ENCODE data around the gene CDH3.

CDH3 gene

GRCh38 chr16:68642047-68642435 lies 3.1 kb upstream of the CDH3 start:
- DNase-seq (ENCODE audit: insufficient read length, low spot score) (no peak), FAIRE-seq (no peak)
- TF ChIP-seq CTCF (IDR thresholded peaks at IDR 0.05; ENCODE audit: insufficient read depth, missing control alignments), result no peak

- no peak for TF ChIP-seq CTCF (IDR thresholded peaks at IDR 0.05; ENCODE audit: insufficient read depth, missing control alignments)
- DNase-seq (ENCODE audit: insufficient read length, low spot score), result no peak
- FAIRE-seq, result no peak
These were observed 2.5 kb upstream of the CDH3 start for GRCh38 chr16:68642436-68643101.

DNA sequence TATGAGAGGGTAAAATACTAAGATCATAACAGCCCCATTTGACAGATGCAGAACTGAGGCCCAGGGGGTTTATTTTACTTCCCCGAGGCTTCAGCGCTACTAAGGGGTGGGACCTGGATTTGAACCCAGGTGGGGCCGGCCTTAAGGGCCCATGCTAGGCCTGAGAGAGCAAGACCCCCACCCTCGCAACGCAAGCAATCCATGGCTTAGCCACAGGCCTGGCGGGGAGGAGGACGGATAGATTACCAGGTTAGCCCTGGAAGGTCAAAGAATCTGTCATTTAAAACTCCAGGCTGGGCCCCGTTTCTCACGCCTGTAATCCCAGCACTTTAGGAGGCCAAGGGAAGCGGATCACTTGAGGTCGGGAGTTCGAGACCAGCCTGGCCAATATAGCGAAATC lies 1.9 kb upstream of the CDH3 start:
- TF ChIP-seq CTCF (IDR thresholded peaks at IDR 0.05; ENCODE audit: insufficient read depth, missing control alignments), result no peak
- FAIRE-seq (no peak), DNase-seq (ENCODE audit: insufficient read length, low spot score) (no peak)

GRCh38 chr16:68643847-68644246 lies 1.3 kb upstream of the CDH3 start:
- TF ChIP-seq CTCF (IDR thresholded peaks at IDR 0.05; ENCODE audit: insufficient read depth, missing control alignments), result no peak

GRCh38 chr16:68644296-68644695 lies 814 bp upstream of the CDH3 start:
- FAIRE-seq, result no peak
- DNase-seq (ENCODE audit: insufficient read length, low spot score), result no peak

More at GRCh38 chr16:68643847-68644246, 1.3 kb upstream of the CDH3 start:
- no peak for DNase-seq (ENCODE audit: insufficient read length, low spot score)
- no peak for FAIRE-seq

DNA sequence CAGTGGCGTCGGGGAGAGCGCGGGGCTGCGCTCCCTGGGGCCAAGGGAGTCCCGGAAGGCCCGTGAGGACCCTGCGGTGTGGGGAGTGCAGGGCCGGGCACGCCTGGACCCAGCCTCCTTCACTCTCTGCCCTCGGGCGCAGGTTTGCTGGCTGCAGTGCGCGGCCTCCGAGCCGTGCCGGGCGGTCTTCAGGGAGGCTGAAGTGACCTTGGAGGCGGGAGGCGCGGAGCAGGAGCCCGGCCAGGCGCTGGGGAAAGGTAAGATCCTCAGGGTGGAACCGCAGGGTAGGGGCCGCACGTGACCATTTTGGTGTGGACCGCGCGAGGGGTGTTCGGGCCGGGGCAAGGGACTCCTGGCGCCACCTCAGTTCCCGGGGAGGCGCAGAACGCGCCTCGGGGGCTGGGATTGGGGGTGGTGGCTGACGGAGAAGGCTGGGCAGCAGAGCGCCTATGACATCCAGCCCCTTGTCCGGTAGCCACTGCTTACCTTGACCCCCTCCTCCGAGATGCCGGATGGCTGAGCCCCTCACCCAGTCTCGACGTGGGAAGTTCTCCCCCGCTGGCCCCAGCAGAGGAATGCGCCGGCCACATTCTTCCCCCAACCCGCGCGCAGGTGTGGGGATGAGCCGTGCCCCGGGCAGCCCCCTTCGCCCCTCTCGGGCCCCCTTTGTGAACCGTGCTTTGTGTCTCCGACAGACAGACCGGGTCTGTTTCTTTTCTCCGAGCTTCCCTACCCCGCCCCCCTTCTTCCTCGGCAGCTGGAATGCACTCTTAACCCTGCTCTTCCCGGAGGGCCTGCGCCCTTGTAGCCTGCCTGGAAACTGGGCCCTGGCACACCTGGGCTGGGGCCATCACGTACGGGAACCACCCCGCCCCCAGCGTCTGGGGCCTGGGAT lies 631 bp downstream of the CDH3 start:
- TF ChIP-seq CTCF (IDR thresholded peaks at IDR 0.05; ENCODE audit: insufficient read depth, missing control alignments), result no peak
- DNase-seq (ENCODE audit: insufficient read length, low spot score) (no peak), FAIRE-seq (no peak)

More at GRCh38 chr16:68644296-68644695, 814 bp upstream of the CDH3 start:
- no peak for TF ChIP-seq CTCF (IDR thresholded peaks at IDR 0.05; ENCODE audit: insufficient read depth, missing control alignments)

All from D721Med (cell line).